IgD-negative memory B cell (primary cell): ENCODE data around the gene PALS2. TPM values are rescaled to one million over a fixed set of nuclear protein-coding genes. Genes with fewer than 3 reads are reported as not detected.

Experiments
- H3K27ac Mint-ChIP-seq, 3 donors: one replicate each; pipeline ENCODE4 v1.8.0; 2020 to 2022; ENCODE audit warnings: mild to moderate bottlenecking in 3 of 3, mixed read lengths in 3 of 3, moderate library complexity in 1 of 3
- H3K27me3 Mint-ChIP-seq: one replicate; pipeline ENCODE4 v1.8.0; 2021; ENCODE audit warnings: mixed read lengths
- H3K36me3 Mint-ChIP-seq: one replicate; pipeline ENCODE4 v1.8.0; 2020; ENCODE audit warnings: mild to moderate bottlenecking, mixed read lengths
- H3K4me1 Mint-ChIP-seq, 3 donors: one replicate each; pipeline ENCODE4 v1.8.0; 2020 to 2022; ENCODE audit warnings: mixed read lengths in 3 of 3, mild to moderate bottlenecking in 1 of 3
- H3K4me3 Mint-ChIP-seq, 4 donors: one replicate each; pipeline ENCODE4 v1.8.0; 2020 to 2022; ENCODE audit warnings: mild to moderate bottlenecking in 4 of 4, mixed read lengths in 4 of 4, moderate library complexity in 3 of 4
- H3K9me3 Mint-ChIP-seq, 3 donors: one replicate each; pipeline ENCODE4 v1.8.0; 2020 to 2021; ENCODE audit warnings: mixed read lengths in 3 of 3, mild to moderate bottlenecking in 1 of 3
- polyA plus RNA-seq: library from polyadenylated mRNA; unstranded; fragments of 300-500 nt; fragmentation: Illumina TruSeq; gene quantifications from one replicate; pipeline ENCODE4 v1.2.3, GENCODE V29; 2021

Gene PALS2
- polyA plus RNA-seq, 1 donor from 2014 or later = 23.0 TPM

DNA sequence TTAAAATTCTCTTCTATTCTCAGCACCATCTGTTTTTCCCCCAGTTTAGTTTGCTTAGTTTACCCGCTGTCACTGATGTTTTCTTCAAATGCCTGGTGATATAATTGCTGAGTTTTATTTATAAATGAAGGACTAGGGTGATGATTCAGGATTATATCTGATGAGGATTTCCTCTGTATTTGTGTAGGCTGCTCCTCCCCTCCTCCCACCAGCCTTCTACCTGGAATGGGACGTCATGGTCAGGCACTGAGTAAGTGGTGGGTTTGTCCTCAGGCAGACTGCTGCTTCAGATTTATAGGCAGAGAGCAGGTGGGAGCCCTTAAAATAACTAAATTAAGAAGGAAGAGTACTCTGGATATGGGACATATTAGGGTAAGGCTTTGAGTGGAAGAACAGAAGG lies 35.8 kb downstream of the PALS2 start:
- Mint-ChIP-seq H3K9me3 (peaks cover 2 to 8% (median 5%) of the 10 kb centered on the region in 3 donors), H3K4me3 (no peak overlapping the region), H3K36me3 (peaks cover 8% of the 10 kb centered on the region), H3K27me3 (no peaks in the 10 kb centered on the region), H3K27ac (no peak overlapping the region), H3K4me1 (peaks cover 16 to 22% (median 18%) of the 10 kb centered on the region in 3 donors)

DNA sequence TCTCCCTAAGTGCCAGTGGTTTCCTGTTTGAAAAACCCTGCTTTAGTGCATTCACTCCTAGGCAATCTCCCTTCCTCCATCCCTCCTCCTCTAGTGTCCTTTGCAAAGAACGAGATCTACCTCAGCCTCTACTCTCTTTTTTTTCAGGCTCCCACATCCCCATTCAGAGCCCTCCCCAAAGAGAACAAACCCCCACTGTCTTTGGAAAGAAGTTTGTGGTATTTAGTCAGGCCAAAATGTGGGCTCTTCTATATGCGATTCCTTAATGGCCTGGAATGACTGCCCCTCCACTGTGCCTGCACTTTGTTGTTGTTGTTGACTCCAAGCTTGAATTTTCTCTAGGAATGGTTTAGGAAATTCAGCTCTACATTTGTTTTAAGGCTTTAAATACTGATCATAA lies 36.3 kb downstream of the PALS2 start:
- Mint-ChIP-seq H3K9me3 (peaks cover 2 to 11% (median 5%) of the 10 kb centered on the region in 3 donors), H3K4me3 (no peak overlapping the region), H3K27me3 (no peaks in the 10 kb centered on the region), H3K4me1 (peaks cover 14 to 19% (median 14%) of the 10 kb centered on the region in 3 donors), H3K27ac (no peak overlapping the region), H3K36me3 (peaks cover 5% of the 10 kb centered on the region)

DNA sequence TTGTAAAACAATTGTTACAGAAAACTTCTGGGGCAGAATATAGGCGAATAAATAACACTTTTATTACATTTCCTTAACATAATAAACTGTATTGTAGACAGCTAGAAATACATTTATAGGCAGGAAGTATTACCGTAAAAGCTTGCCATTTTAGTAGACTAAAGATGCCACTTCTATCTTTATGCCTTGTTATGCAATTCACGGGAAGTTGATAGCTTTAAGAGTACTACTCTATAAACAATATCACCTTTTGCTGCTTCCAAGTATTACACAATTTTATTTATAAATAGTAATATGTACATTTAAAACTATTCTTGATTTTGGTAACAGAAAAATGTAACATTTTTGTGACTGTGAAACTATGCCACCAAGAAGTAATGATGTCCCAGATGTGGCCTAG lies 37.9 kb downstream of the PALS2 start:
- Mint-ChIP-seq H3K9me3 (peaks cover 5 to 20% (median 13%) of the 10 kb centered on the region in 3 donors), H3K4me3 (no peak overlapping the region), H3K27ac (no peak overlapping the region), H3K27me3 (no peaks in the 10 kb centered on the region), H3K36me3 (peaks cover 10% of the 10 kb centered on the region), H3K4me1 (peaks cover 14 to 19% (median 14%) of the 10 kb centered on the region in 3 donors)

DNA sequence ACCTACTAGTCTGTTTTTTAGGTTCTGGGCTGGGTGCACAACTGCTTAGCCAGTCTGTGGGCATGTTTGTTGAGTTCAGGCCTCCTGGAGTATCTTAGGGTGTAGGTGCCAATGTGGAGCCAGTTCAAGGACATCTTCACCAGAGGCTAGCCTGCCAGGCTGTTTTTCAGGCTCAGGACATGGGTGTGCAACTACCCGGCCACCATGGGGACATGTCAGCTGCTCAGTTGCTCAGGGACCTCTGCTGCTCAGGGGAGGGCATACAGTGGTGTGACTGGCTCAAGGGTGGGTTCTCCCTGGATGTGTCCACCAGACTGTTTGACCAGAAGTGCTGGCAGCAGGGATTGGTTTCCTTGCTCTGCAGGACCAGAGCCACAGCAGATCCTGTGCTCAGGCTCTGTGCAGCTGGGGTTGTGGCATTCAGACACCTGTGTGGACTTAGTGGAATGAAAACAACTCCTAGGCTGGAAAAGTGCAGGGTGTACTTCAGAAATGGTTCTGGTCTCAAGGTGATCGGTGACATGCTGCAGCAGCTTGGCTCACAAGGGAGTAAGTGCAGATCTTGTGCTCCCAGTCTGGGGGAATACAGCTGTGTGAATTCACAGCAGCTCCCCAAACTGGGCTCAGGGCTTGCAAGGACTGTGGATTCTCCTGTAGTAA lies 44.8 kb downstream of the PALS2 start:
- peaks cover 11 to 30% (median 22%) of the 10 kb centered on the region in 3 donors for H3K9me3 Mint-ChIP-seq
- peak overlapping the region in 1 of 4 donors; percentile 68 for H3K4me3 Mint-ChIP-seq
- peaks cover 10 to 28% (median 26%) of the 10 kb centered on the region in 3 donors for H3K4me1 Mint-ChIP-seq
- H3K27me3 Mint-ChIP-seq = no peaks in the 10 kb centered on the region
- peak overlapping the region in 1 of 3 donors; percentile 89 for H3K27ac Mint-ChIP-seq
- H3K36me3 Mint-ChIP-seq = peaks cover 11% of the 10 kb centered on the region

DNA sequence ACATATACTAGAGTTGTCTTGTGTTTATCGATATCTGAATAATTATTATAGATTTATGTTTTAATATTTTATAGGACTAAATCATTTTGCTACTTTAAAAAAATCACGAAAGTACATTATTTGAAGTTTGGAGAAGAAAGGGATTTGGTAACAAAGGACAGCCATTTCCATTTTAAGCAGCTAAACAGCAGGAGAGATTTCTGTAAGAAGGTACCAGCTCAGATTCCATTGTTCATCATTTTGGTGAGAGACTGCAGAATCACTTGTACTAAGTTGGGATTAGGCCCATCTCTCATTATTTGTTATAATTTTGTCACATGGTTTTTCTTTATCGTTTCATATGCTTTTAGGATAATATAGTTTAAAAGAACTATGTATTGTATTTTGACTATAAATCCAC lies 46.7 kb downstream of the PALS2 start:
- peaks cover 6 to 18% (median 17%) of the 10 kb centered on the region in 3 donors for H3K9me3 Mint-ChIP-seq

DNA sequence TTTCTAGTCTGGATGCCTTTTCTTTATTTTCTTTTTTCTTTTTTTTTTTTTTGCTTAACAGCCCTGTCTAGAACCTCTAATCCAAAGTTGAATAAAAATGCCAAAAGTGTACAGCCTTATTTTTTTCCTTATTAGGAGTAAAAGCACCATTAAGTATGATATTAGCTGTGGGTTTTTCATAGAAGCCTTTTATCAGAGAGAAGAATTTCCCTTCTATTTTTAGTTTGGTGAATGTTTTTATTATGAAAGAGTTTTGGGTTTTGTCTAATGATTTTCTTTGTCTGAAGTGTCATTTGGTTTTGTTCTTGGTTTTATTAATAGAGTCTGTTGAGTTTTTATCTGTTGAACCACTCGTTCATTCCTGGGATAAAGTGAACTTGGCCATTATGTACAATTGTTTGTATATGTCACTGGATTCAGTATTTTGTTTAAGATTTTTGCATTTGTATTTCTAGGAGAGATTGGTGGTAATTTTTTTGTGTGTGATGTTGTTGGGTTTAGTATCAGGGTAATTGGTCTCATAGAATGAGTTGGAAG lies 49.5 kb downstream of the PALS2 start:
- Mint-ChIP-seq H3K4me1 (peaks cover 13 to 33% (median 31%) of the 10 kb centered on the region in 3 donors), H3K27ac (no peak overlapping the region), H3K9me3 (peaks cover 0 to 9% (median 2%) of the 10 kb centered on the region in 3 donors), H3K4me3 (peak overlapping the region in 1 of 4 donors; percentile 39), H3K36me3 (peaks cover 8% of the 10 kb centered on the region), H3K27me3 (no peaks in the 10 kb centered on the region)

More for the DNA sequence above, 46.7 kb downstream of the PALS2 start:
- H3K36me3 Mint-ChIP-seq = peaks cover 5% of the 10 kb centered on the region
- no peak overlapping the region for H3K27ac Mint-ChIP-seq
- H3K4me1 Mint-ChIP-seq = peaks cover 13 to 31% (median 28%) of the 10 kb centered on the region in 3 donors
- H3K4me3 Mint-ChIP-seq = no peak overlapping the region
- no peaks in the 10 kb centered on the region for H3K27me3 Mint-ChIP-seq

Other genes with a start within 250 kb of the PALS2 start
- gene GSDME, start 184.0 kb downstream of the PALS2 start, polyA plus RNA-seq = 4.6 TPM